NCI-H2081 (cell line): ENCODE data around the gene PRICKLE2.

Source experiments
- DNase-seq, 2 experiments: peaks; one replicate each; lab custom pipeline; 2025; lab: John Stamatoyannopoulos, UW

The PRICKLE2 gene

GRCh38 chr3:64046592-64046991 is 178.7 kb downstream of the PRICKLE2 start:
- no peak for DNase-seq

DNA sequence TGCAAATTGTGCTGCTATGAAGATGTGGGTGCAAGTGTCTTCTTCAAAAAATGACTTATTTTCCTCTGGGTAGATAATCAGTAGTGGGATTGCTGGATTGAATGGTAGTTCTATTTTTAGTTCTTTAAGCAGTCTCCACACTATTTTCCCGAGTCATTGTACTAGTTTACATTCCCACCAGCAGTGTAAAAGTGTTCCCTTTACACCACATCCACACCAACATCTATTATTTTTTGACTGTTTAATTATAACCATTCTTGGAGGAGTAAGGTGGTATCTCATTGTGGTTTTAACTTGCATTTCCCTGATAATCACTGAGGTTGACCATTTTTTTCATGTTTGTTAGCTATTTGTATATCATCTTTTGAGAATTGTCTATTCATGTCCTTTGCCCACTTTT is 182.3 kb downstream of the PRICKLE2 start:
- no peak for DNase-seq
